ENCODE results near the gene GARIN5A.

The GARIN5A gene

GRCh38 chr19:50465000-50465399 is 11.6 kb downstream of the GARIN5A start:
- Histone ChIP-seq H3K4me1 (ENCODE audit: low read depth, poor library complexity, severe bottlenecking) (no peaks in the 10 kb centered on the region), H3K4me2 (no peak overlapping the region), H4K20me1 (ENCODE audit: insufficient read depth) (no peaks in the 10 kb centered on the region), H3K27ac (no peak overlapping the region), H2AFZ (ENCODE audit: low read depth) (no peak overlapping the region), H3K9ac (no peak overlapping the region), H3K27me3 (ENCODE audit: insufficient read depth, low read depth) (peaks cover 67% of the 10 kb centered on the region), H3K36me3 (ENCODE audit: insufficient read depth) (no peaks in the 10 kb centered on the region), H3K4me3 (IDR thresholded peaks at IDR 0.05; ENCODE audit: insufficient read depth, low read depth, low read length) (no peak overlapping the region), H3K79me2 (ENCODE audit: insufficient read depth, low read depth) (no peaks in the 10 kb centered on the region)
- TF ChIP-seq, protein P1, sequence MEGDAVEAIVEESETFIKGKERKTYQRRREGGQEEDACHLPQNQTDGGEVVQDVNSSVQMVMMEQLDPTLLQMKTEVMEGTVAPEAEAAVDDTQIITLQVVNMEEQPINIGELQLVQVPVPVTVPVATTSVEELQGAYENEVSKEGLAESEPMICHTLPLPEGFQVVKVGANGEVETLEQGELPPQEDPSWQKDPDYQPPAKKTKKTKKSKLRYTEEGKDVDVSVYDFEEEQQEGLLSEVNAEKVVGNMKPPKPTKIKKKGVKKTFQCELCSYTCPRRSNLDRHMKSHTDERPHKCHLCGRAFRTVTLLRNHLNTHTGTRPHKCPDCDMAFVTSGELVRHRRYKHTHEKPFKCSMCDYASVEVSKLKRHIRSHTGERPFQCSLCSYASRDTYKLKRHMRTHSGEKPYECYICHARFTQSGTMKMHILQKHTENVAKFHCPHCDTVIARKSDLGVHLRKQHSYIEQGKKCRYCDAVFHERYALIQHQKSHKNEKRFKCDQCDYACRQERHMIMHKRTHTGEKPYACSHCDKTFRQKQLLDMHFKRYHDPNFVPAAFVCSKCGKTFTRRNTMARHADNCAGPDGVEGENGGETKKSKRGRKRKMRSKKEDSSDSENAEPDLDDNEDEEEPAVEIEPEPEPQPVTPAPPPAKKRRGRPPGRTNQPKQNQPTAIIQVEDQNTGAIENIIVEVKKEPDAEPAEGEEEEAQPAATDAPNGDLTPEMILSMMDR (conservative IDR thresholded peaks at IDR 0.05; ENCODE audit: low read depth, low read length) = no peak

- Histone ChIP-seq H3K4me2 (no peak overlapping the region), H3K27me3 (ENCODE audit: insufficient read depth, low read depth) (peaks cover 64% of the 10 kb centered on the region)
Measured at GRCh38 chr19:50464348-50464747, 12.3 kb downstream of the GARIN5A start.

DNA sequence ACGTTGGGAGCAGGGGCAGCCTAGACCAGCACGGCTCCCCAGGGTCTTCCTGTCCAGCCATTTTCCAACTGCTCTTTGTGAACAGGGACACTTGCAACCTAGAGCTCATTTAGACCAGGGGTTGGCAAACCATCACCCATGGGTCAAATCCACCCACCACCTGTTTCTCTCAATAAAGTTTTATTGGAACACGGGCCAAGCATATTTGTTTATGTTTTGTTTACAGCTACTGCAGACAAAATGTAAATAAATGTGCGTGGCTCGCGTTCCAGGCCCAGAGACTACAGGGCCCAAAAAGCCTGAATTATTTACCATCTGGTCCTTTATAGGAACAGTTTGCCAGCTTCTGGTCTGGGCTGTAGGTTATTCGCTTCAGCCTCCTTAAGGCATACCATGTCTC is 13.7 kb downstream of the GARIN5A start:
- no peak overlapping the region for H2AFZ ChIP-seq (ENCODE audit: low read depth)
- H3K36me3 ChIP-seq (ENCODE audit: insufficient read depth) = no peaks in the 10 kb centered on the region
- H3K9ac ChIP-seq = no peak overlapping the region
- H3K4me1 ChIP-seq (ENCODE audit: low read depth, poor library complexity, severe bottlenecking) = no peaks in the 10 kb centered on the region
- H3K4me2 ChIP-seq = no peak overlapping the region
- TF ChIP-seq, protein P1 (conservative IDR thresholded peaks at IDR 0.05; ENCODE audit: low read depth, low read length) = no peak
- H4K20me1 ChIP-seq (ENCODE audit: insufficient read depth) = no peaks in the 10 kb centered on the region
- H3K4me3 ChIP-seq (IDR thresholded peaks at IDR 0.05; ENCODE audit: insufficient read depth, low read depth, low read length) = no peak overlapping the region
- no peaks in the 10 kb centered on the region for H3K79me2 ChIP-seq (ENCODE audit: insufficient read depth, low read depth)
- H3K27me3 ChIP-seq (ENCODE audit: insufficient read depth, low read depth) = peaks cover 50% of the 10 kb centered on the region
- H3K27ac ChIP-seq = no peak overlapping the region

More at GRCh38 chr19:50464348-50464747, 12.3 kb downstream of the GARIN5A start:
- H3K4me3 ChIP-seq (IDR thresholded peaks at IDR 0.05; ENCODE audit: insufficient read depth, low read depth, low read length) = no peak overlapping the region
- no peaks in the 10 kb centered on the region for H4K20me1 ChIP-seq (ENCODE audit: insufficient read depth)
- H2AFZ ChIP-seq (ENCODE audit: low read depth) = no peak overlapping the region
- H3K9ac ChIP-seq = no peak overlapping the region
- H3K27ac ChIP-seq = no peak overlapping the region
- H3K4me1 ChIP-seq (ENCODE audit: low read depth, poor library complexity, severe bottlenecking) = no peaks in the 10 kb centered on the region
- H3K36me3 ChIP-seq (ENCODE audit: insufficient read depth) = no peaks in the 10 kb centered on the region
- TF ChIP-seq, protein P1 (conservative IDR thresholded peaks at IDR 0.05; ENCODE audit: low read depth, low read length) = no peak
- no peaks in the 10 kb centered on the region for H3K79me2 ChIP-seq (ENCODE audit: insufficient read depth, low read depth)

DNA sequence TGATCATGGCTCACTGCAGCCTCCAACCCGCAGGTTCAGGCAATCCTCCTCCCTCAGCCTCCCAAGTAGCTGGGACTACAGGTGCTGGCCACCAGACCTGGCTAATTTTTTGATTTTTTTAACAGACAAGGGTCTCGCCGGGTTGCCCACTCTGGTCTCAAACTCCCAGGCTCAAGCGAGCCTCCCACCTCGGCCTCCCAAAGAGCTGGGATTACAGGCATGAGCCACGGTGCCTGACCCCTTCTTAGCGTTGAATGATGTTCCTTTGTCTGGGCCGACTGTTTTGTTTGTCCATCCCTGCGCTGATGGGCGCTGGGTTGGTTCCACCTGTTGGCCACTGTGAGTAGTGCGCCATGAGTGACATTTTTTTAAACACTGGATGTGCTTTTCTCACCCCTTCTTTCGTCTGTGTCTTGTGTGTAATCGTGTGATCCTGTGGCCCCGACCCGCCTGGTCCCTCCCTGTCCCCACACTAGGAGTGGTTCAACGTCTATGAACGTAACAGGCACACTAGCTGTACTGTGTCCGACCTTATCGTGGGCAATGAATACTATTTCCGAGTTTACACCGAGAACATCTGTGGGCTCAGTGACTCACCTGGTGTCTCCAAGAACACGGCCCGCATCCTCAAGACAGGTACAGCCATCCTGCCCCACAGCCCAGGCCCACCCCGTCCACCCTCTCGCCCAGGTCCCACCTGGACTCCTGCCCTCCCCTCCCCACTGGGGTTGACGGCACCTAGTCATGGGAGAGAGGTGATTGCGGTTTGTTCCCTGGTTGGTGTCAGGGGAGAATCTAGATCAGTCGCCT is 15.4 kb downstream of the GARIN5A start:
- Histone ChIP-seq H4K20me1 (ENCODE audit: insufficient read depth) (no peaks in the 10 kb centered on the region), H3K27ac (no peak overlapping the region), H3K79me2 (ENCODE audit: insufficient read depth, low read depth) (no peaks in the 10 kb centered on the region), H2AFZ (ENCODE audit: low read depth) (peak overlapping the region; percentile 48; the same call in 1 of the 2 replicates), H3K4me1 (ENCODE audit: low read depth, poor library complexity, severe bottlenecking) (no peaks in the 10 kb centered on the region), H3K27me3 (ENCODE audit: insufficient read depth, low read depth) (peaks cover 53% of the 10 kb centered on the region), H3K4me2 (no peak overlapping the region), H3K9ac (no peak overlapping the region), H3K4me3 (IDR thresholded peaks at IDR 0.05; ENCODE audit: insufficient read depth, low read depth, low read length) (no peak overlapping the region), H3K36me3 (ENCODE audit: insufficient read depth) (no peaks in the 10 kb centered on the region)
- TF ChIP-seq, protein P1 (conservative IDR thresholded peaks at IDR 0.05; ENCODE audit: low read depth, low read length) = peak; percentile 87

Measured in KMS-11 (cell line).